GM12875 (cell line): Measurements from ENCODE around the gene COL2A1.

Experiments
- H3K4me3 ChIP-seq: one replicate; pipeline ENCODE4 v1.5.1; 2011; ENCODE audit warnings: low read depth, low read length, control low read depth
- TF ChIP-seq, protein P1 (sequence below): IDR thresholded peaks from 2 replicates; pipeline ENCODE4 v1.5.1; 2011; ENCODE audit warnings: low read depth, mild to moderate bottlenecking, control low read depth, inconsistent platforms, low read length, moderate library complexity, borderline replicate concordance; ENCODE audit not compliant: insufficient read depth

The COL2A1 gene

DNA sequence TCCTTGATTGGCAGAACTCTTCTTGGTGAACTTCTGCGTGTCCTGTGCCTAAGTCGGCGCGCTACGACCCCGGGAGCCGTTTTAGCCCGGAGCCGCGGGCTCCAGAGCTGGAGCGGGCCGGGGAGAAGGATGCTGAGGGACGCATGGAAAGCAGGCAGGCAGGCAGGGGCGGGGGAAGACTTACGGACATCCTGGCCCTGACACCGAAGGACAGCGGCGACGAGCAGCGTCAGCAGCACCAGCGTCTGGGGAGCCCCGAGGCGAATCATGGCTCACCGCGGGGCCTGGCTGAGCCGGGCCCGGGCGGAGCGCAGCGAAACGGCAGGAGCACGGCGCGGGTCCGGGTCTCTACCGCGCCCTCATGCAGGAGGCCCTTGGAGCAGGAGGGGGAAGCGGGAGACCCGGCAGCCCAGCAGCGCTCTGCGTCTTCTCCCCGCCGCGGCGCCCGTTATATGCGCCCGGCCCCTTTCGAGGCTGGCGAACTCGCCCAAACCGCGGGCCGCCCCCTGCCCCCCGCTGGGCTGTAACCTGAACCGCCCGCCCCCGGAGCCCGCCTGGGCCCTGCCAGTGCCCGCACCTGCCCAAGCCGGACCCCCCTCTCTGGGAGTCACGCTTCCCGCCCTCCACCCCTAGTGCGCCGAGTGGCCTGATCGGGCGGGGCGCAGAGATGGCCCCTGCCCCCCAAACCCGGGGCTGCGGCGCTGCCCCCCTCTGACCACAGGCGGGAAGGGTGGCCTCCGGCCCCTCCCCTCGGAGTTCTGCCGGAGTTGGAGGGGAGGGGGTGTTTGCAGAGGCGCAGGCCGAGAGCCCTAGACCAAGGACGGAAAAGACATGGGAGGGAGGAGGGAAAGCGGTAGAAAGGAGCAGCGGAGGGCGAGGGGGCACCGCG is at the start of gene COL2A1:
Gene COL2A1 (minus strand): TSS at position 424 of the 889 bp plus-strand sequence. CDS start 155 bp downstream, at position 269.
- TF ChIP-seq, protein P1, sequence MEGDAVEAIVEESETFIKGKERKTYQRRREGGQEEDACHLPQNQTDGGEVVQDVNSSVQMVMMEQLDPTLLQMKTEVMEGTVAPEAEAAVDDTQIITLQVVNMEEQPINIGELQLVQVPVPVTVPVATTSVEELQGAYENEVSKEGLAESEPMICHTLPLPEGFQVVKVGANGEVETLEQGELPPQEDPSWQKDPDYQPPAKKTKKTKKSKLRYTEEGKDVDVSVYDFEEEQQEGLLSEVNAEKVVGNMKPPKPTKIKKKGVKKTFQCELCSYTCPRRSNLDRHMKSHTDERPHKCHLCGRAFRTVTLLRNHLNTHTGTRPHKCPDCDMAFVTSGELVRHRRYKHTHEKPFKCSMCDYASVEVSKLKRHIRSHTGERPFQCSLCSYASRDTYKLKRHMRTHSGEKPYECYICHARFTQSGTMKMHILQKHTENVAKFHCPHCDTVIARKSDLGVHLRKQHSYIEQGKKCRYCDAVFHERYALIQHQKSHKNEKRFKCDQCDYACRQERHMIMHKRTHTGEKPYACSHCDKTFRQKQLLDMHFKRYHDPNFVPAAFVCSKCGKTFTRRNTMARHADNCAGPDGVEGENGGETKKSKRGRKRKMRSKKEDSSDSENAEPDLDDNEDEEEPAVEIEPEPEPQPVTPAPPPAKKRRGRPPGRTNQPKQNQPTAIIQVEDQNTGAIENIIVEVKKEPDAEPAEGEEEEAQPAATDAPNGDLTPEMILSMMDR = no peak
- H3K4me3 ChIP-seq = no peak within 1 kb of the TSS

DNA sequence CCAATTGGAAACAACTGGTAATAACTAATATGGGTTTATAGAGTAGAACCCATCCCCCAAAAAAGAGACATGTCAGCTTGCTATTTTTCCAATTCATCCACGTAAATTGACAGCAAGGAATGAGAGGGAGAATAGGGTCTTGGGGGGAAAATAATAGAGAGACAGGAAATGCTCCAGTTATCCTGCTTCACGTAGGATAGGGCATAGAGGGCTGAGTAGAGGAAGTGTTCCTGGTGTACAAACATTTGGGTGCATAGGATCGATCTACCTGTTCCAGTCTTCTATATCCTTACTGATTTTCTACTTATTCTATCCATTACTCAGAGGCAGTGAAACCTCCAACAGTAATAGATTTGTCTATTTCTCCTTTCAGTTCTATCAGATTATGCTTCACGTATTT is 49.6 kb upstream of the COL2A1 start:
- no peak overlapping the region for H3K4me3 ChIP-seq
- TF ChIP-seq, protein P1 = no peak

DNA sequence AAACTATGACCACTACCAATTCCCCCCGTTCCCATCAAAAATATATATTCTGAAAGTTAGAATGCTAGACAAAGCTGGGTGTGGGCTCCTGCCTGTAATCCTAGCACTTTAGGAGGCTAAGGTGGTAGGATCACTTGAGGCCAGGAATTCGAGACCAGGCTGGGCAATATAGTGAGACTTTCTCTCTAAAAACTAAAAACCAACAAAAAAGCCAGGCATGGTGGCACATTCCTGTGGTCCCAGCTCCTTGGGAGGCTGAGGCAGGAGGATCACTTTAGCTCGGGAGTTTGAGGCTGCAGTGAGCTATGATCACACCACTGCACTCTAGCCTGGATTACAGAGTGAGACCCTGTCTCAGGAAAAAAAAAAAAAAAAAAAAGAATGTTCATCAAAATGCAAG is 48.8 kb upstream of the COL2A1 start:
- H3K4me3 ChIP-seq = no peak overlapping the region
- TF ChIP-seq, protein P1 = no peak

DNA sequence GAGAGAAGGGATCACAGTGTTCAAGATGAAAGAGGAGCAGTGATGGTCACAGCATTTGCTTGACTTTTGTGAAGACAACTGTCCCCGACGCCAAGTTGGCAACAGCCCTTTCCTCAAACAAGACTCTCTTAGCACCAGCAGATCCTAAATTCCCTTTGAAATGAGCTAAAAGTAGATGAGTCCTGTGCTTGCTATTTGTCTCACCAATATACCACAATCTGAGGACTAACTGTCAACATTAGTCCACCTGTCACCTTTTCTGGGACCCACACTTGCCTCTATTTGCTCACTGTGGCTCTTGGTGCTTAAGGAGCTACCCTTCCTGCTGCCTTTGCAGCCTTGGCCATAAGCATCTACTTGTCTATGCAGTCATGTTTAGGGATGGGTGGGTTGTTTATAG is 47.4 kb upstream of the COL2A1 start:
- TF ChIP-seq, protein P1 = no peak

DNA sequence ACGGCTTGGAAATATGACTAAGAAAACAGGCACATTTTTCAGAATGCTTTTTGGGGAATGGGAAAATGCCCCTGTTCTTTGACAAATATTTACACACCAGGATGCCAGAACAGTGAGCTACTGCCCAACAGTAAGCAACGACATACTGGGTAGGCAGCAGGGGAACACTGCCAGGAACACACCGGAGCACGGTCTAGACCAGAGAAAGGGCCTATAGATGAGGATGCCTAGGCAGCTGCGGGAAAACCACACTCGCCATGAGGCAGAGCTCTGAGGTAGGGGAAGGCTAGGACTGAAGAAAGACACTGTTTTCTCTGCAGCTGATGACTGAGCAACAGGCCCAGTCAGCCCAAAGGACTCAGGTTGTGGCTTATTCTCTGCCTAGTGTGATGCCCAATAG is 45.9 kb upstream of the COL2A1 start:
- no peak overlapping the region for H3K4me3 ChIP-seq

More for the DNA sequence above, 47.4 kb upstream of the COL2A1 start:
- H3K4me3 ChIP-seq = no peak overlapping the region

DNA sequence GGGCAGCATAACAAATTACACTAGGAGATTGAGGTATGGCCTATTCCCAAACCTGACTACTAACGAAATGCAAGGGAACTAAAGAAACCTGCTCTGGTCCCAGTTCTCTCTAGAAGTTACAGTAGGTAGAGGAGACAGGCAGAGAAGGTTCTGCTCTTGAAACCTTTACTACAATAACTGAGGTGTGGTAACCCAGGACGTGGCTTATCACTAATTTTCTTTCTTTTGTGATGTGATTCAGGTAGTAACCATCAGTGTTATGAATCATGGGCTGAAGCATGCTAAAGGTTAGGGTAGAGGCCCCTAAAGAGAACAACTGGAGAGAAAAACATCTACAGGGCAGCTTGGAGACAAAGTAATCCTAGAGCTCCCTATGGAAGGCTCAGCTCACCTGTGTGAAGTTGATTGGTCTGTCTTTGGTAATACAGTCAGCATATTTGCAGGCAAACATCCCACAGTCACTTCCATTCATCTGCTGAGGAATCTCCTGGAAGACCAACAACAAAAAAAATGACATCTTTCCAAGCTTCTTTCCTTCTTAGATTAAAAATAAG is 41.8 kb upstream of the COL2A1 start:
- no peak overlapping the region for H3K4me3 ChIP-seq
- TF ChIP-seq, protein P1 = no peak

More for the DNA sequence above, 45.9 kb upstream of the COL2A1 start:
- TF ChIP-seq, protein P1 = no peak
